Measurements from ENCODE around the gene NCLN.
"Not testable (repeated sequence)": the region's sequence is repeated elsewhere in the genome, so short reads cannot be mapped to it uniquely, and the experiment has no call there.

DNA sequence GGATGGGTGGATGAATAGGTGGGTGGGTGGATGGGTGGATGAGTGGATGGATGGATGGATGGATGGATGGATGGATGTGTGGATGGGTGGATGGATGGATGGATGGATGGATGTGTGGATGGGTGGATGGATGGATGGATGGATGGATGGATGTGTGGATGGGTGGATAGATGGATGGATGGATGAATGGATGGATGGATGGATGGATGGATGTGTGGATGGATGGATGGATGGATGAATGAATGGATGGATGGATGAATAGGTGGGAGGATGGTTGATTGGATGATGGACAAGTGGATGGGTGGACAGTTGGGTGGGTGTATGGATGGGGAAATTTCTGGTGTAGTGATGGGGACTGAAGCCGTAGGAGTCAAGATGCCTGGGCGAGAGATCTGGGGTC lies 49.9 kb downstream of the NCLN start:
- not testable (repeated sequence) for TF ChIP-seq ZNF274 (IDR thresholded peaks at IDR 0.05; ENCODE audit: low read depth, low read length); YY1 (IDR thresholded peaks at IDR 0.05; ENCODE audit: insufficient read depth, insufficient read length); SUZ12 (IDR thresholded peaks at IDR 0.05; ENCODE audit: extremely low read depth, insufficient read depth, insufficient read length)

Measured in NT2/D1 (cell line).